HCT116 (cell line): ENCODE results near the gene TANC1. TPM values are rescaled to one million over a fixed set of nuclear protein-coding genes. Genes with fewer than 3 reads are reported as not detected.

ENCODE experiments used
- ATAC-seq: fragments of 200-7000 bp; cut with Tn5 transposase; 2 replicates; pipeline ENCODE4 v1.9.1; 2020; ENCODE audit warnings: mild to moderate bottlenecking, moderate library complexity
- BruUV-seq: library from RNA; stranded (reverse); fragments of 400-500 nt; replicated peaks from 2 replicates; lab custom pipeline; 2021; lab: Mats Ljungman, UMichigan
- CTCF ChIA-PET: fragments of 300-600 bp; sonication (Branson Sonifier 250); formaldehyde crosslinking; loops from one replicate; lab custom pipeline; 2021; ENCODE audit warnings: antibody characterized with exemption; lab: Charles Lee
- POLR2A ChIA-PET: fragments of 300-600, 350-600 bp; sonication (Branson Sonifier 250); formaldehyde crosslinking; loops from one replicate; lab custom pipeline; 2021; ENCODE audit warnings: antibody characterized with exemption; lab: Charles Lee
- RAD21 ChIA-PET, 2 experiments: fragments of 300-600 bp; sonication (Branson Sonifier 250); formaldehyde crosslinking; loops; one replicate each; lab custom pipeline; 2023; ENCODE audit warnings: low total read pairs in 2 of 2; ENCODE audit not compliant: uncharacterized antibody in 2 of 2, unreplicated experiment in 2 of 2, low non-redundant PET in 1 of 2; lab: Charles Lee
- DNase-seq: peaks from one replicate; pipeline ENCODE4 v3.0.0-alpha.2; 2010; ENCODE audit warnings: low read depth, low spot score
- H2AFZ ChIP-seq: fragments of 200-600 bp; shearing (Covaris generic), sonication (generic); 2 replicates; pipeline ENCODE4 v1.6.1; 2017; ENCODE audit warnings: low read depth, mixed run types, mixed read lengths, antibody characterized with exemption, low read length; ENCODE audit not compliant: poor library complexity, severe bottlenecking
- H3K27ac ChIP-seq: 2 replicates; pipeline ENCODE4 v1.5.1; 2012; ENCODE audit warnings: low read depth, low read length
- H3K27me3 ChIP-seq: fragments of 200-600 bp; sonication (generic); 2 replicates; pipeline ENCODE4 v1.6.1; 2016; ENCODE audit warnings: mixed run types, low read length, mixed read lengths; ENCODE audit not compliant: insufficient read depth
- H3K36me3 ChIP-seq, 2 experiments: fragments of 200-500 bp in 1 of 2; fragments of 200-600 bp in 1 of 2; sonication (Bioruptor generic) in 1 of 2; sonication (generic) in 1 of 2; 2 replicates each; pipeline versions ENCODE4 v1.5.1 to v1.6.1; 2014 to 2016; ENCODE audit warnings: low read length in 2 of 2, inconsistent platforms in 1 of 2, mixed read lengths in 1 of 2, mixed run types in 1 of 2; ENCODE audit not compliant: insufficient read depth in 2 of 2, control insufficient read depth in 1 of 2
- H3K4me1 ChIP-seq, 2 experiments: fragments of 200-600 bp in 1 of 2; sonication (generic) in 1 of 2; 2 replicates each; pipeline versions ENCODE4 v1.5.1 to v1.6.1; 2012 to 2017; ENCODE audit warnings: low read length in 2 of 2, inconsistent platforms in 1 of 2, mild to moderate bottlenecking in 1 of 2, mixed read lengths in 1 of 2, mixed run types in 1 of 2, moderate library complexity in 1 of 2; ENCODE audit not compliant: insufficient read depth in 2 of 2, control insufficient read depth in 1 of 2
- H3K4me2 ChIP-seq: fragments of 200-600 bp; sonication (generic); 2 replicates; pipeline ENCODE4 v1.6.1; 2017; ENCODE audit warnings: mixed run types, low read length, mixed read lengths
- H3K4me3 ChIP-seq, 2 experiments: fragments of 200-600 bp in 1 of 2; sonication (generic) in 1 of 2; replicated peaks in 1 of 2; 2 replicates each; pipeline ENCODE4 v1.5.1; 2011 to 2016; ENCODE audit warnings: low read length in 2 of 2, control low read depth in 1 of 2, low read depth in 1 of 2, mild to moderate bottlenecking in 1 of 2, mixed read lengths in 1 of 2, mixed run types in 1 of 2
- H3K79me2 ChIP-seq: fragments of 200-600 bp; sonication (generic); 2 replicates; pipeline ENCODE4 v1.6.1; 2017; ENCODE audit warnings: mild to moderate bottlenecking, mixed run types, low read length, moderate library complexity, mixed read lengths; ENCODE audit not compliant: insufficient read depth
- H3K9ac ChIP-seq: fragments of 200-600 bp; sonication (generic); 2 replicates; pipeline ENCODE4 v1.6.1; 2016; ENCODE audit warnings: low read length, mixed read lengths
- H3K9me2 ChIP-seq: fragments of 200-600 bp; sonication (generic), shearing (Covaris generic); 2 replicates; pipeline ENCODE4 v1.6.1; 2017; ENCODE audit warnings: mixed run types, mild to moderate bottlenecking, moderate library complexity; ENCODE audit not compliant: insufficient read depth
- H3K9me3 ChIP-seq, 2 experiments: fragments of 200-500 bp in 1 of 2; fragments of 200-600 bp in 1 of 2; sonication (Bioruptor generic) in 1 of 2; sonication (generic) in 1 of 2; 2 replicates each; pipeline ENCODE4 v1.6.1; 2014 to 2017; ENCODE audit warnings: low read length in 2 of 2, mixed read lengths in 2 of 2, inconsistent platforms in 1 of 2, low read depth in 1 of 2, mild to moderate bottlenecking in 1 of 2, mixed run types in 1 of 2, moderate library complexity in 1 of 2; ENCODE audit not compliant: control insufficient read depth in 1 of 2, insufficient read depth in 1 of 2
- H4K20me1 ChIP-seq: fragments of 200-600 bp; sonication (generic), shearing (Covaris generic); 2 replicates; pipeline ENCODE4 v1.6.1; 2017; ENCODE audit warnings: mixed run types, mild to moderate bottlenecking, moderate library complexity; ENCODE audit not compliant: insufficient read depth
- CBX3 ChIP-seq: IDR thresholded peaks from 2 replicates; pipeline ENCODE4 v1.6.1; 2012; ENCODE audit warnings: low read depth
- CEBPB ChIP-seq: IDR thresholded peaks from 2 replicates; pipeline ENCODE4 v1.6.1; 2012; ENCODE audit warnings: low read depth
- EGR1 ChIP-seq: IDR thresholded peaks from 2 replicates; pipeline ENCODE4 v1.6.1; 2012; ENCODE audit warnings: low read depth
- EZH2 ChIP-seq: fragments of 200-600 bp; sonication (generic); IDR thresholded peaks from 2 replicates; pipeline ENCODE4 v1.6.1; 2017; ENCODE audit warnings: antibody characterized with exemption, mixed run types
- EZH2phosphoT487 ChIP-seq: fragments of 200-600 bp; IDR thresholded peaks from 2 replicates; pipeline ENCODE4 v1.6.1; 2018; ENCODE audit warnings: antibody characterized with exemption, borderline replicate concordance
- FOSL1 ChIP-seq: IDR thresholded peaks from 2 replicates; pipeline ENCODE4 v1.6.1; 2012; ENCODE audit warnings: low read depth
- JUND ChIP-seq: IDR thresholded peaks from 2 replicates; pipeline ENCODE4 v1.6.1; 2012
- POLR2AphosphoS5 ChIP-seq: IDR thresholded peaks from 2 replicates; pipeline ENCODE4 v1.6.1; 2011; ENCODE audit warnings: mild to moderate bottlenecking, low read depth, low read length, moderate library complexity
- RAD21 ChIP-seq: IDR thresholded peaks from 2 replicates; pipeline ENCODE4 v1.6.1; 2012; ENCODE audit warnings: low read depth, mild to moderate bottlenecking
- SIN3A ChIP-seq: IDR thresholded peaks from 2 replicates; pipeline ENCODE4 v1.6.1; 2012; ENCODE audit warnings: low read depth
- SP1 ChIP-seq: IDR thresholded peaks from 2 replicates; pipeline ENCODE4 v1.6.1; 2012; ENCODE audit warnings: low read depth
- SRF ChIP-seq: IDR thresholded peaks from 2 replicates; pipeline ENCODE4 v1.6.1; 2012; ENCODE audit warnings: low read depth
- TCF7L2 ChIP-seq: IDR thresholded peaks from 2 replicates; pipeline ENCODE4 v1.7.0; 2011; ENCODE audit warnings: borderline replicate concordance, inconsistent platforms; ENCODE audit not compliant: insufficient read depth, insufficient read length; ENCODE audit errors: extremely low read depth
- ZFX ChIP-seq: fragments of 450-650 bp; IDR thresholded peaks from 2 replicates; pipeline ENCODE4 v1.6.1; 2017
- ZNF274 ChIP-seq: fragments of 200-500 bp; sonication (Bioruptor generic); IDR thresholded peaks from 2 replicates; pipeline ENCODE4 v1.6.1; 2014; ENCODE audit warnings: mild to moderate bottlenecking, low read depth, low read length, inconsistent platforms
- intact Hi-C: fragments of 100-400 bp; cut with micrococcal nuclease; formaldehyde crosslinking; loops from 2 replicates; pipeline ENCODE4 v1.10.0; 2022
- total RNA-seq: library from RNA; stranded (reverse); gene quantifications from one replicate; pipeline ENCODE4 v1.2.1, GENCODE V29; 2021; ENCODE audit not compliant: unreplicated experiment
- TF ChIP-seq, protein P1 (sequence below): IDR thresholded peaks from 2 replicates; pipeline ENCODE4 v1.6.1; 2011; ENCODE audit warnings: mild to moderate bottlenecking, low read length, moderate library complexity; ENCODE audit not compliant: insufficient replicate concordance; ENCODE audit errors: extremely low read depth
- TF ChIP-seq, protein P2 (sequence below): IDR thresholded peaks from 2 replicates; pipeline ENCODE4 v1.6.1; 2012
- TF ChIP-seq, protein P3 (sequence below), 3 experiments: fragments of 200-600 bp in 1 of 3; sonication (generic) in 1 of 3; IDR thresholded peaks in 2 of 3; conservative IDR thresholded peaks in 1 of 3; 2 replicates each; pipeline ENCODE4 v1.5.1; 2012 to 2017; ENCODE audit warnings: low read depth in 2 of 3, low read length in 2 of 3, antibody characterized with exemption in 1 of 3, borderline replicate concordance in 1 of 3, control low read depth in 1 of 3, mild to moderate bottlenecking in 1 of 3, mixed read lengths in 1 of 3, mixed run types in 1 of 3, moderate library complexity in 1 of 3; ENCODE audit not compliant: insufficient read depth in 1 of 3
- TF ChIP-seq, protein P4 (sequence below): IDR thresholded peaks from 2 replicates; pipeline ENCODE4 v1.6.1; 2012

TANC1 gene
- total RNA-seq, 1 experiment from 2014 or later = 15.1 TPM

DNA sequence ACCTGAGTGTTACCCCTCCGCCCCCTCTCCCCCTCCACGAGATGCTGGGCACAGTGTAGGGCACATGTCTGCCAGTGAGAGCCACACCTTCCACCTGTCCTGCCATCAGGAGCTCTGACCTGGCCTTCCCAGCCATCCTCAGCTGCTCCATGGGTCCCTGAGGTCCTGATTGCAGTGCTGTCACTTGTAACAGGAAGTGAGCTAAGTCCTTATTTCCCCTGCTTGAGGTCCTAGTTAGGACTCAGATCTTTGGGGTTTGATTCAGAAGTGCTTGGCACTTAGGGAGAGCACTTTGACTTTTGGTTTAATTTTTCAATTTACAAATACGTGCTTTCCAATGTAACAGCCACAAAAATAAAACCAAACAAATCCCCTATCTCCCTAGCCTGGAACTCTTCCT, 192.5 kb downstream of the TANC1 start:
- no peak overlapping the region for H3K27ac ChIP-seq
- CTCF ChIA-PET = no interaction called here
- no TSS peak for BruUV-seq

More for the DNA sequence above, 192.5 kb downstream of the TANC1 start:
- intact Hi-C loops = no loop called here
- Histone ChIP-seq H4K20me1 (no peaks in the 10 kb centered on the region), H3K79me2 (no peaks in the 10 kb centered on the region), H3K4me3 (no peak overlapping the region), H3K4me1 (peaks cover 1 to 5% of the 10 kb centered on the region in 2 experiments), H3K9ac (no peak overlapping the region), H2AFZ (no peak overlapping the region), H3K9me3 (no peaks in the 10 kb centered on the region), H3K4me2 (no peak overlapping the region), H3K9me2 (no peaks in the 10 kb centered on the region), H3K27me3 (no peaks in the 10 kb centered on the region), H3K36me3 (no peaks in the 10 kb centered on the region)
- TF ChIP-seq, protein P1, sequence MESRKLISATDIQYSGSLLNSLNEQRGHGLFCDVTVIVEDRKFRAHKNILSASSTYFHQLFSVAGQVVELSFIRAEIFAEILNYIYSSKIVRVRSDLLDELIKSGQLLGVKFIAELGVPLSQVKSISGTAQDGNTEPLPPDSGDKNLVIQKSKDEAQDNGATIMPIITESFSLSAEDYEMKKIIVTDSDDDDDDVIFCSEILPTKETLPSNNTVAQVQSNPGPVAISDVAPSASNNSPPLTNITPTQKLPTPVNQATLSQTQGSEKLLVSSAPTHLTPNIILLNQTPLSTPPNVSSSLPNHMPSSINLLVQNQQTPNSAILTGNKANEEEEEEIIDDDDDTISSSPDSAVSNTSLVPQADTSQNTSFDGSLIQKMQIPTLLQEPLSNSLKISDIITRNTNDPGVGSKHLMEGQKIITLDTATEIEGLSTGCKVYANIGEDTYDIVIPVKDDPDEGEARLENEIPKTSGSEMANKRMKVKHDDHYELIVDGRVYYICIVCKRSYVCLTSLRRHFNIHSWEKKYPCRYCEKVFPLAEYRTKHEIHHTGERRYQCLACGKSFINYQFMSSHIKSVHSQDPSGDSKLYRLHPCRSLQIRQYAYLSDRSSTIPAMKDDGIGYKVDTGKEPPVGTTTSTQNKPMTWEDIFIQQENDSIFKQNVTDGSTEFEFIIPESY = no peak
- no peak for TF ChIP-seq FOSL1
- TF ChIP-seq ZNF274 = no peak
- no peak for TF ChIP-seq CBX3
- TF ChIP-seq RAD21 = no peak
- TF ChIP-seq EGR1 = no peak
- TF ChIP-seq, protein P2, sequence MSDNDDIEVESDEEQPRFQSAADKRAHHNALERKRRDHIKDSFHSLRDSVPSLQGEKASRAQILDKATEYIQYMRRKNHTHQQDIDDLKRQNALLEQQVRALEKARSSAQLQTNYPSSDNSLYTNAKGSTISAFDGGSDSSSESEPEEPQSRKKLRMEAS = no peak
- no peak for TF ChIP-seq SRF
- TF ChIP-seq, protein P3, sequence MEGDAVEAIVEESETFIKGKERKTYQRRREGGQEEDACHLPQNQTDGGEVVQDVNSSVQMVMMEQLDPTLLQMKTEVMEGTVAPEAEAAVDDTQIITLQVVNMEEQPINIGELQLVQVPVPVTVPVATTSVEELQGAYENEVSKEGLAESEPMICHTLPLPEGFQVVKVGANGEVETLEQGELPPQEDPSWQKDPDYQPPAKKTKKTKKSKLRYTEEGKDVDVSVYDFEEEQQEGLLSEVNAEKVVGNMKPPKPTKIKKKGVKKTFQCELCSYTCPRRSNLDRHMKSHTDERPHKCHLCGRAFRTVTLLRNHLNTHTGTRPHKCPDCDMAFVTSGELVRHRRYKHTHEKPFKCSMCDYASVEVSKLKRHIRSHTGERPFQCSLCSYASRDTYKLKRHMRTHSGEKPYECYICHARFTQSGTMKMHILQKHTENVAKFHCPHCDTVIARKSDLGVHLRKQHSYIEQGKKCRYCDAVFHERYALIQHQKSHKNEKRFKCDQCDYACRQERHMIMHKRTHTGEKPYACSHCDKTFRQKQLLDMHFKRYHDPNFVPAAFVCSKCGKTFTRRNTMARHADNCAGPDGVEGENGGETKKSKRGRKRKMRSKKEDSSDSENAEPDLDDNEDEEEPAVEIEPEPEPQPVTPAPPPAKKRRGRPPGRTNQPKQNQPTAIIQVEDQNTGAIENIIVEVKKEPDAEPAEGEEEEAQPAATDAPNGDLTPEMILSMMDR (IDR thresholded peaks at IDR 0.05 in 2 of 3, conservative IDR thresholded peaks at IDR 0.05 in 1 of 3; ENCODE audit: borderline replicate concordance in 1 of 3, insufficient read depth in 1 of 3, low read depth in 2 of 3, low read length in 2 of 3) = no peak
- TF ChIP-seq ZFX = no peak
- TF ChIP-seq JUND = no peak
- TF ChIP-seq POLR2AphosphoS5 = no peak
- TF ChIP-seq SIN3A = no peak
- no peak for TF ChIP-seq EZH2
- TF ChIP-seq, protein P4, sequence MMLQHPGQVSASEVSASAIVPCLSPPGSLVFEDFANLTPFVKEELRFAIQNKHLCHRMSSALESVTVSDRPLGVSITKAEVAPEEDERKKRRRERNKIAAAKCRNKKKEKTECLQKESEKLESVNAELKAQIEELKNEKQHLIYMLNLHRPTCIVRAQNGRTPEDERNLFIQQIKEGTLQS = no peak
- TF ChIP-seq TCF7L2 = no peak
- no peak for TF ChIP-seq CEBPB
- no peak for TF ChIP-seq EZH2phosphoT487
- no peak for TF ChIP-seq SP1
- RAD21 ChIA-PET = no interaction called here
- POLR2A ChIA-PET = no interaction called here
- no peak for ATAC-seq
- DNase-seq = no peak
